Stimulated activated CD4-positive, alpha-beta T cell treated with anti-CD3 and anti-CD28 coated beads, TNF-alpha, amount 100 ng/mL, for 1 hour (primary cell): ENCODE data around the gene LCN9.
"Not testable (repeated sequence)": the region's sequence is repeated elsewhere in the genome, so short reads cannot be mapped to it uniquely, and the experiment has no call there.

Experiments
- DNase-seq, 3 donors: peaks; one replicate each; pipeline ENCODE4 v3.0.0-alpha.2; 2020; ENCODE audit warnings: low read depth in 3 of 3, low spot score in 1 of 3

LCN9 gene

DNA sequence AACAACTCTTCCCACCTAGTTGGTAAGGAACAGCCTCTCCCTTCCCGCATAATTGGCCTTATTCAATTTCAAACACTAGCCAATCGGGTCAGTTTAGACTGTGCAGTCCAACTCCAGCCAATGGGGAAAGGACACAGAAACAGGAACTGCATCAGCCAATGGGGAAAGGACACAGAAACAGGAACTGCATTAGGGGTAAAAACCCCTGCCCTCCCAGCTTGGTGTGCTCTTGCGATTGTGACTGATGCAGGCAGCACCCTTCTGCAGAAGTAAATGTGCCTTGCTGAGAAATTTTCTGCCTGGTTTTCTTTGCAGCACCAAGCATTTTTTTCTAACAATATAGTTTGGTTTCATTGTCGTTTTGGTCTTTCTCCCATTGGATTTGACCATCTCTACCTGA, 15.2 kb upstream of the LCN9 start:
- DNase-seq: no peak

DNA sequence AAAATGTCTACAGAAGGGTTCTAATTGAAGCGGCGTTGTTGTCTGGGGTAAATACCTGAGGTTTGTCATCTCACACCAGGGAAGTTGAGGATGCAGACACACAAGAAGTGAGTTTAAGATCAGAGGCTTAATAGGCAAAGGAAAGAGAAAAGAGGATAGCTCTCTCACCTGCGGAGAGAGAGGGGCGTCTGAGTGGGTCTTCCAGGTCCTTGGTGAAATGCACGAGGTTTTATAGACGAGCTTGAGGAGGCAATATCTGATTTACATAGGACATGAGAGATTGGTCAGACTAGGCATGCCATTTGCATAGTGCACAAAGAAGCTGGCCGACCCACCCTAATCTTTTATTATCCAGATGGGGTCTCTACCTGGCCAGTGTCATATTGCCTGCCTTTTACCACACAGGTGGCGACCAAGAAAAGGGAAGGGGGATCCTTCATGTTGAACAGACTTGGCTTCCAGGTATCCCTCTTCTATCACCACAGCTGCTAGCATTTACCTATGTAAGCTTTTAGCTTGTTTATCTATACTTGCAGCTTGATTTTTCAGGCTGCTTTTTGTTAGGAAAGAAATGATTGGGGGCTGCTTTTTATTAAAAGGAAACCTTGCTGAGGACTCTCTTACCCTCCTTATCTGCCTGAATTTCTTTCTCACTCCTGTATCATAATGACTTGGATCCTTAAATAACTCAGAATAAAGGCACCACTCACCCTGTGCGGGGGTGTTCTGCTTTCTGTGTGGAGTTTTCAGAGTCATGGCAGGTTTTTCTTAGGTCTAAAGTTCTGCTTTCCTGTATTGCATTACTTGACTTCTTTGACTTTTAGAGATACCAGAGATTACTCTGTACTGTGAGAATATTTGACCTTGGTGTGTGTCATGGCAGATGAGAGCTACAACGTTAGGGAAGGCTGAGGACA, 14.4 kb upstream of the LCN9 start:
- DNase-seq: no peak

DNA sequence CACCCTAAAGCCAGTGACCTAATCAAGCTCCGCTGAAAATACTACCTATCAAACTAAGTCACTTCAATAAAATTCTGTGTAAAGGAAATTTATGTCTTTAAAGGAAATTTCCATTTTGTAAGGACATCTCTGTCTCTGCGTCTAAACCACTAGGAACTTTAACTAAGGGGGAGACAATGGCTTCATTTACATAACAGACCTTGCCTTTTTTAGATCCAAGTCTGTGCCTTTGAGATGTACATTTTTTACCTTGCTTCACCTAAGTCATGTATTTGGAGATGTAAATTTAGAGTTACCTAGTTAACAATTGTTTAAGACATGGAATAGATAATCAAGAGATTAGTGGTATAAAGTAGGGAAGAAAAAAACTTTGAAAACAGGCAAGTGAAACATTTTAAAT, 13.6 kb upstream of the LCN9 start:
- no peak for DNase-seq

DNA sequence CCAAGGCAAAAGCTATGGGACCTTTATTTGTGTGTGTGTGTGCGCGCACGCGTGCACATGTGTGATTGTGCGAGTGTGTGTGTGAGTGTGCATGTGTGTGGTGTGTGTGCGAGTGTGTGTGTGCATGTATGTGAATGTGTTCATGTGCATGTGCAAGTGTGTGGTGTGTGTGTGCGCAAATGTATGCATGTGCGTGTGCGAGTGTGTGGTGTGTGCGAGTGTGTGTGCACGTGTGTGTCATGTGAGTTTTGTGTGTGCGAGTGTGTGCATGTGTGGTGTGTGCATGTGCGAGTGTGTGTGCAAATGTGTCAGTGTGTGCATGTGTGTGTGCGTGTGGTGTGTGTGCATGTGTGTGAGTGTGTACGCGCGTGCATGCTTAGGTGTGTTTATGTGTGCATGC, 12.7 kb upstream of the LCN9 start:
- DNase-seq: no peak

DNA sequence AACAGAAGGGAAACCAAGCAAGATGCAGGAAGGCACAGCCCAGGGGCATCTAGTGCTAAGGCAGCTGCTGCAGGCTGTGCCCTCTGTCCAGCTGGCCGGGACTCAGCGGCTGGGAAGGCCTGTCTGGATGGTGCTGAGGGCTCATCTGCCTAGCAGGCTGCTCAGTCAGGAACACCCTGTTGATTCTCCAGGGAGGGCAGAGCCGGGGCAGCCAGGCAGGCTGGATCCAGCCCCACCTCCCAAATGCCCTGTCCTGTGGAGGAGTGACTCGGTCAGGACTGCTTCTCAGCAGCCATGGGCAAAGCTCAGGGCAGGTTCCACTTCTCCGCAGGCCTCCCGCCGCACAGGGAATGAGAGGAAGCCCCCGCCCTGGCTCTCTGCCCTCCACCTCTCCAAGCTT, 7.8 kb upstream of the LCN9 start:
- DNase-seq: no peak

DNA sequence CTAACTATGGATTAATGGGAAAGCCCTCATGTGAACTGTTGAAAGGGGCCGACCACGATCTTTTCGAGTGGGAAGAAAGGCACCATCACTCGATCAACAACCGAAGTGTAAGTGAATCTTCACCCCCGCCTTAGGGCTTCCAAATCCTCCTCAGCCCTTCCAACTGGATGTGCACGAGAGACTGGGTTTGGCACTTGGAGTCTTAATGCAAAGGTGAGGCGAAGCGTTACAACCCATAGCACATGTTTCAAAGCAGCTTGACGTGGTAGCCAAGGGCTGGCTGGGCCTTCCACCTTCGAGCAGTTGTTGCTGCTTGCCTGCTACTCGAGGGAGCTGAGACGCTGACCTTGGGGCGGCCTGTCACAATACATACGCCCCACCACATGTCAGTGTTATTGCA, 5.7 kb upstream of the LCN9 start:
- DNase-seq: no peak

DNA sequence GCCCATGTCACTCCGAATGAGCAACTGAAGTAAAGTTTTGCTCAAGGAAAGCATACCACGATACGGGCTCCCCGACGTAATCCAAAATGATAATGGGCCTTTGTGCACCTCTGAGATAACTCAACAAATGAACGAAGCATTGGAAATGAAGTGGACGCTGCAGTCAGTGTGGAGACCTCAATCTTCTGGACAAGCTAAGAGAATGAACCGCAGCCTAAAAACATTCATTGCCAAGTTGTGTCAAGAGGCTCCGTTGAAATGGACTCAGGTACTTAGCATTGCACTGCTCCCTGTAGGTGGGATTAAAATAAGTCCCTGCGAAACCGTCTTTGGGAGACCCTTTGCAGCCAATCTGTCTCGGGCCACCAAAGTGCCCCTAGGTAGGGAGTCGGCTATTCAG, 3.9 kb upstream of the LCN9 start:
- no peak for DNase-seq

DNA sequence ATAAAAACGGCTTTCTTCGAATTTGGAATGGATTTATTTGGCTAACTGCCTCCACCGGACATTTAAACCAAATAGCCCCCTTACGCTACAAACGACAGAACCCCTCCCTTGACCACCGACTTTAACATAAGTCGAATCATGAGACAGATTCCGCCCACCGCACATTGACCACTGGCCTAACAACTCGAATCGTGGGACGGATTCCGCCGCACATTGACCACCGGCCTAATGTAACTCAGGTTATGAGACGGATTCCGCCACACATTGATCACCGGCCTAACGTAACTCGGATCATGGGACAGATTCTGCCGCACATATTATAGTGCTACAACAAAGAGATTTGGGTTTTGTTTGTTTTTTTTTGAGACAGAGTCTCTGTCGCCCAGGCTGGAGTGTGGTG, 2.7 kb upstream of the LCN9 start:
- no peak for DNase-seq

DNA sequence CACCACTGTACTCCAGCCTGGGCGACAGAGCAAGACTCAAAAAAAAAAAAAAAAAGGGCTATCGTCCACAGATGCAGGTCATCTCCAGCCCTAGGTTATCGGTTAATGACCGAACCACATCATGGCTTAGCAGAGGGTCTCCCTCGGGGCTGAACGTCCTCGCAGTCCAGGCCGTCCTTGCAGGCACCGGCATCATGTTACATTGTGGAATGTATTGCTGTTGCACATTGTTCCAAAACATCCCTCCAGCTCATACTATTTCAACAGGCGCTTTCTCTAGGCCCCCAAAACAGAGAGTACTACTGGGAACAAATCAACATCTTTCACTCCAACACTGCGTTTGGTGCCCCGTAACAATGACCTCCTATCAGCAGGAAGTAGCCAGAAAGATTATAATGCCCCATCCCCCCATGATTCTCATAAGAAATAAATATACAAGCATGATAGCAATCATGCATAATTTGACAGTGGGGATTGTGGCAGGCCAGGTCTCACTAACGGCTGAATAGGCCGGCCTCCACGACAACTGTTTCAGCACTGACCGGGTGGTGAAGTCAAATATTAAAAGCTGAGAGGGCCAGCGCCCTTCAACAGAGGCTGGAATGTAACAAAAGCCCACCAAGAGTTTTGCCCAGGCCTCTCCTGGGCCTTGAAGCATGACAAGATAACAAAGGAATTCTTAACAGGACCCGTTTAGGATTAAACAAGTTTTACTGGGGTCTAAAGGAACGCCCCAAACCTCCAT, 1.1 kb upstream of the LCN9 start:
- no peak for DNase-seq

DNA sequence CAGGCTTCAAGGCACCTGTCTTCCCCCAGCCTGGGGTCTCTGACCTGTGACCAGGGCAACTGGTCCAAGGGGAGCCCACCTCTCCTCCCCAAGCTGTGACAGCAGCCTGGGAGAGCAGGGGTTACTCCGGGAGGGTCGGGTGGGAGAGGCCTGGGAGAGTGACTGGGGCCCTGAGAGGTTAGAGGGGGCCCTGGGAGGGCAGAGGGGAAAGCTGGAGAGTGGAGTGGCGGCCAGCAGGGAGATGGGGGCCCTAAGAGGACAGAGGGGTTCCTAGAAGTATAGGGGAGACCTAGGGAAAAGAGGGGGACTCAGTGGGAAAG, 302 bp downstream of the LCN9 start:
- DNase-seq: no peak

DNA sequence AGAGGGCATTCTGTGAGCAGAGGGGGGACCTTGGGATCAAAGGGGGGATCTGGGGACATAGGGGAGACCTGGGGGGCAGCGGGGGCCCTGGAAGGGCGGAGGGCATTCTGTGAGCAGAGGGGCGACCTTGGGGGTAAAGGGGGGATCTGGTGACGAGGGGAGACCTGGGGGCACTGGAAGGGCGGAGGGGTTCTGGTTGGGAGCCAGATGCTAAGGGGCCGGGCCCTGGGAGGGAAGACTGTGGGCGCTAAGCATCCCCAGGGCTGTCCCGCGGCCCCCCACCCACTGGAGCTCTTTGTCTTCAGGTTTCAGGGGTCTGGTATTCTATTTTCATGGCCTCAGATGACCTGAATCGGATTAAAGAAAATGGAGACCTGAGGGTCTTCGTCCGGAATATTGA, 748 bp downstream of the LCN9 start:
- DNase-seq: no peak

DNA sequence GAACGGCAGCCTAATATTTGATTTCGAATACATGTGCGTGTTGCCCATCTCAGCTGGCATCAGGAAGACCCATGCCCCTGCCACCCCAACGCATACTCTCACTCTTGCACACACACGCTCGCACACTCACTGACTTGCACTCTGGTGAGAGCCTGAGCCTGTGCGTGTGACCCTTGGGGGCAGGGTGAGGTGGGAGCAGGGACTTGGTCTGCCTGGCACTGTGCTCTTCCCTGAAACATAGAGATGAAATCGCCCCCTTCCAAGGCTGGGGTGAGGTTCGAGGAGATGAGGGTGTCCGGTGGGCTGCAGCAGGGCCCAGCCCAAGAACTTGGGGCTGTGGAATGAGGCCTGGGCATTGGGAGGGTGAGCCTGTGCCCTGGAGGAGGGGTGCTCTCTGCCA, 1.2 kb downstream of the LCN9 start:
- DNase-seq: no peak

DNA sequence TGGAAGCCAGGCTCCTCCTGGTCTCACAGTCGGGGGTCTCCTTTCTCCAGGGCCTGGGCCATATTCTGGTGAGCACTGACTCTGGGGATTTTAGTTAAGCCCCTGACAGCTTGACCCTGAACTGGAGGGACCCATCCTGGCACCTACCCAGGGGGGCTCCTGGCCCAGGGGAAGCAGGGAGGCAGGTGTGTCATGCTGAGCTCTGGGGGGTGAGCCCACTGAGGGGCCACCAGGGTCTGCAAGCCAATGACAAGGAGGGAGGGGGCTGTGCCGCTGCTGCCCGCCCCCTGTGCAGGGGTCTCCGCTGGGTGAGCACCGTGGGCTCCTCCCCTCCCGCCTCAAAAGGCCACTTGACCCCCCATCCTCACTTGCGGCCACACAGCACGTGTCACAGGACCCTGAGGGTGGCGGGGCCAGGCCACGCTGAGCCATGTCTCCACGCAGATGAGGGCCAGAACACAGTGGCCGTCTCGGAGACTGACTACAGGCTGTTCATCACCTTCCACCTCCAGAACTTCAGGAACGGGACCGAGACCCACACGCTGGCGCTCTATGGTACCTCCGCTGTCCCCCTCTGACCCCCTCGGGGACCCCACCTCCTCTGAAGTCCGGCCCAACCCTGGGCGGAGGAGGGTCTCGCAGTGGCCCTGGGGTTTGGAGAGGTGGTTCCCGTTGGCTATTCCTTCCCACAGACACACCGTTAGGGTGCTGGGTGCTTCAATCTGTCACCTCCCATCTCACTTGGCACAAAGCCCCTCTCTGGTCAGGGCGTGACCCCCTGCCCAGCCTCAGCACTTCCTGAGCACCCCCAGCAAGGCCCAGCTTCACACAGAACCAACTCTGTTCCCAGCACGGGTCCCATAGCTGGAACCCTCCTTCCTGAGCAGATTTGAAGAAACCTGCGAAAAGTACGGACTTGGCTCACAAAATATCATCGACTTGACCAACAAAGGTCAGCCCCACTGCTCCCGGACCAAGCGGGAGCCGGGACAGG, 2.0 kb downstream of the LCN9 start:
- no peak for DNase-seq

DNA sequence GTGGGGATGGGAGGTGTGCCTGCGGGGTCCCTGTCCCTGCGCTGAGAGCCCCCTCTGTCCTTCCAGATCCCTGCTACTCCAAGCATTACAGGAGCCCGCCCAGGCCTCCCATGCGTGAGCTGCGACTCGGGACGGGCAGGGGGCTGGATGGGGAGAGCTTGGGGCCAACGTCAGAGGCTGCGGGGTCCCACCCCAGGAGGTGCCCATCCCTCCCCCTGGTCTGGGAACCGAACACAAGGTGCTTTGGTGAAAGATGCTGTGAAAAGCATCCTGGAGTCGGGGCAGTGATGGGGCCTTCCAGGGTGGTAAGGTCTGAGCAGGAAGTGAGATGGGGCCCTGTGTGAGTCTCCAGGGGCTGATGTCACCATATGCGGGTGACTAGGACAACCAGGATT, 2.7 kb downstream of the LCN9 start:
- no peak for DNase-seq

DNA sequence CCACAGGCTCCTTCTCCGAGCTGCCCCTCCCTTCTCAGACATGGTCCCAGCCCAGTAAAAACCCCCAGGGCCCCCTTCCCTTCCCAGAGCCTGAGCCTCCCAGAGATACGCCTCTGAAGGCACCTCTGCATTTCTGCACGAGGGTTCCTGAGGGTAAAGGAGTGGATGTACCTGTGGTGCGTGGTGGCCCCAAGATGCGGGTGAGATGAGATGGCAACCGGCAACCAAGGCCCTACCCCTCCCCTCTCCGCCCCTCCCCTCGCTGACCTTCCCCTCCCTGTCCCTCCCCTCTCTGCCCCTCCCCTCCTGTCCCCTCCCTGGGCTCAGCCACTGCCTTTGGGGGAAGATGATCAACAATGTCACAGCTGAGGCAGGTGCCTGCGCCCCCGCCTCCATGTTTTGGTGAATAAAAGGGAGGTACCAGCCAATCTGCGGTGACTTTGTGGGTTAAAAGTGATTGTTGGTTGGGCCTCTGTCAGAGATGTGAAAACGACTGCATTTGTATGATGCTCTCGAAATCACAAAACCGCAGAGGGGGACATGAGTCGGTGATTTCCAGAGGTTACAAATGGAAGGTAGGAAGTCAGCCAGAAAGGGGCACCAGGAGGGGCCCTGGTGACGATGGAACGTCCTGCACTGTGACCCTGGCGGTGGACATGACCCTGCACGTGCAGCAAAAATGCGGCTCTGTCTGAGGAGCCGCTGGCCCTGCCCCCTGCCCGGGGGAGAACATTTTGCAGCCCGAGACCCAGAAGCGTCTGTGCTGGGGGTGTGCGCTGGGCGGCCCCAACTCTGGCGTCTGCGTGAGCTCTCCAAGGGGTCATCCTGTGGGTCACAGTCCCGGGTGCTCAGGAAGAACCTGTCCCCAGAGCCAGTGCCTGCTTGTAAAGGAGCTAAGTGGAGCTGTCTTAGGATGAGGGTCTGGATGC, 3.7 kb downstream of the LCN9 start:
- no peak for DNase-seq

DNA sequence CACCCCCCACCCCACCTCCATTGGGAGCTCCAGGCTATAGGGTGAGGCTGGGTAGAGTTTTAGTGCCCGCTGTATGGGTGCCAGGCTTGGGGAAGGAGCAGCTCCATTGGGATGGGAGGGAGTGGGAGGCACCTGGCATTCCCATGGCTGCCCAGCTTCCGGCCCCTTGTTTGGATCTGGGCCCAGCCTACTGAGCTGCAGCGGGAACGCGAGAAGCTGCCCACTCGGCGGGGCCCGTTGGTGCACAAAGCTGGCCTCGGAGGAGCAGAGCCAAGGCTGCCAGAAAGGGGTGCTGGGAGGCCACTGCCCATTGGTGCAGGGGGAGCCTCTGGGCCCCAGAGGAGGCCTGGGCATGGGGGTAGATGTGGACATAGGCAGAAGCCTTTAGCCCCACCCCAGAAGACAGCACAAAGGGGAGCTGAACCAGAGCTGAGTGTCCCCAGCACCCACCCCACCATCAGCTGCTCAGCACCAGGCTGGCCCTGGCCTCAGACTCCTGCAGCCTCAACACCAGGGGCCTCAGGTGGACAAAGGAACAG, 4.4 kb downstream of the LCN9 start:
- no peak for DNase-seq

DNA sequence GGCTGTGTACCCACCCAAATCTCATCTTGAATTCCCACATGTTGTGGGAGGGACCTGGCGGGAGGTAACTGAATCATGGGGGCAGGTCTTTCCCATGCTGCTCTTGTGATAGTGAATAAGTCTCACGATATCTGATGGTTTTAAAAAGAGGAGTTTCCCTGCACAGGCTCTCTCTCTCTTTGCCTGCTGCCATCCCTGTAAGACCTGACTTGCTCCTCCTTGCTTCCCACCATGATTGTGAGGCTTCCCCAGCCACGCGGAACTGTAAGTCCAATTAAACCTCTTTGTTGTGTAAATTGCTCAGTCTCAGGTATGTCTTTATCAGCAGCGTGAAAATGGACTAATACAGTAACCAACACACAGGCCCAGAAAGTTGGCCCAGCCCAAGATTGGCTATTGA, 5.9 kb downstream of the LCN9 start:
- not testable (repeated sequence) for DNase-seq

DNA sequence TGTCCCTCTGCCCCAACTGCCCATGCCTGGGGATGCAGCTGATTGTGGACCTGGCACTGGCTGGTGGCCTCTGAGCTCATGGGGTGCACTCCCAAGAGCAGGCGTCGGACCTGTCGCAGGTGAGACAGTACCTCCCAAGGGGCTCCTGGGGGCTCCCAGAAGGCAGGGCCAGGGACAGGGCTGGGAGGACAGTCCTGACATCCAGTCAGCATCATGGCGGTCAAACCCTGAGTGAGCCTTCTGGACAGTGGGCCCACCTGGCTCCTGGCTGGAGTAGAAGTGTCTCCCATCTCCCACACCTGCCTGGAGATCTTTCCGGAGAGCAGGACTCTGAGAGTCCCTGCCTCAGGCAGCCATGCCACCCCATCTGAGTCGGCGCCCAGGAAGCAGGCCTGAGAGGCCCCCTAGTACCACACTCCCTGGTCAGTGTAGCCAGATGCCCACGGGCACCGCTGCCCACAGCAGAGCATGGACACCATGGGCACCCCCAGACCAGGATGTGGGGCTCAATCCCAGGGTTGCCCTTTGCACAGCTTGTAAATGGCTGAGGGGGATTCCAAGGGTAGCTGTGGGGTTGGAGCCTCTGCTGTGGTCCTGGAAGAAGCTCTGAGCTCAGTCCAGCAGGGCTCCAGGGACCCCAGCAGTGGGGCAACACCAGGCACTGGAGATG, 6.6 kb downstream of the LCN9 start:
- DNase-seq: no peak

DNA sequence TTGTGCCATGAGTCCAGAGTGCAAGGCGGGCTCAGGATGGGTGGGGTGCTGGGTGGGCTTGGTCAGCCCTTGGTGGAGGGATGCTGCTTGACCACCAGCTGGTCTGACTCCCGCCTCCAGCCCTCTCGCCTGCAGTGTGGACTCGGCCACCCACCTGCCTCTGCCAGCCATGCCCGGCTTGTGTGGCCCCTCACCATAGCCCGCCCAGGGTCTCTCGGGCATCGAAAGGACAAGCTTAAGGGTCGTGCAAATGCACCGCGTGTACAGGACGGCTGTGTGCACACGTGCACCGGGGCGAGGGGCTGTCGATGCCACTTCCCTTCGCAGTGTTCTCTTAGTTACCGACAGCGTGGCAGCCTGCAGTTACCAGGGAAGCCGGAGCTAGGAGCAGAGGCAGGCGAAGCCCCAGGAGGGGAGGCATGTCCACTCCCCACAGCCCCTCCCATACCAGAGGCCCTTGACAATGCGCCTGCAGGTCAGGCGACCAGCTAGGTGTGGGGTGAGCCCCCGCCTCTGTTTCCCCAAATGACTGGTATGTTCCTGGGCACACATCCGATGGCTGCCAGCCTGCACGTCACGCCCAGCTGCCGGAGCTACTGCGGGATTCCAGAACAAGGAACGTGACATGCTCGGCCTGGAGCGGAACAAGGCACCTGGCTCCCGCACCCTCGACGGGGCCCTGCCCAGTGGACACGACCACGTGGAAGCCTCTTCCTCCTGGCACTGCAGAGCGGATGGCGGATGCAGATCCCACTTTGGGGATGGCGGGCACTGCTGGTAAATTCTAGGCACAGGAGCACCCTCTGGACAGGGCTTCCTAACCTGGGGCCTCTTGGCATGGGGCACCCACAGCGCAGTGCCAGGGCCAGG, 7.8 kb downstream of the LCN9 start:
- no peak for DNase-seq
